Natural killer cell (primary cell): ENCODE data around the gene HBZ. TPM values are rescaled to one million over a fixed set of nuclear protein-coding genes. Genes with fewer than 3 reads are reported as not detected.
"Not testable (repeated sequence)": the region's sequence is repeated elsewhere in the genome, so short reads cannot be mapped to it uniquely, and the experiment has no call there.

ENCODE experiments used
- ATAC-seq, 3 donors: fragments of 150-1000 bp in 2 of 3; fragments of 200-7000 bp in 1 of 3; cut with Tn5 transposase; 1 replicate in 1 of 3; 2 replicates in 2 of 3; pipeline ENCODE4 v1.10.0; 2021; ENCODE audit warnings: mild to moderate bottlenecking in 2 of 3, moderate library complexity in 2 of 3
- DNase-seq, 2 donors: peaks; one replicate each; pipeline versions ENCODE4 v3.0.0 to v3.0.0-alpha.2; 2013 to 2021; ENCODE audit warnings: mixed read lengths in 1 of 2
- H3K27ac ChIP-seq: one replicate; pipeline ENCODE4 v1.5.1; 2013; ENCODE audit warnings: mild to moderate bottlenecking, low read length
- H3K27me3 ChIP-seq: one replicate; pipeline ENCODE4 v1.6.1; 2013; ENCODE audit warnings: low read length; ENCODE audit not compliant: control insufficient read depth, insufficient read depth
- H3K36me3 ChIP-seq: one replicate; pipeline ENCODE4 v1.6.1; 2013; ENCODE audit warnings: low read length; ENCODE audit not compliant: control insufficient read depth, insufficient read depth
- H3K4me1 ChIP-seq: one replicate; pipeline ENCODE4 v1.6.1; 2013; ENCODE audit warnings: low read length; ENCODE audit not compliant: control insufficient read depth, insufficient read depth
- H3K4me3 ChIP-seq: one replicate; pipeline ENCODE4 v1.5.1; 2013; ENCODE audit warnings: low read length
- H3K9me3 ChIP-seq: one replicate; pipeline ENCODE4 v1.6.1; 2013; ENCODE audit warnings: low read length; ENCODE audit not compliant: control insufficient read depth, insufficient read depth
- H3K27ac Mint-ChIP-seq, 2 donors: one replicate each; pipeline ENCODE4 v1.8.0; 2022; ENCODE audit warnings: mild to moderate bottlenecking in 2 of 2, mixed read lengths in 2 of 2, moderate library complexity in 1 of 2
- H3K27me3 Mint-ChIP-seq, 2 donors: one replicate each; pipeline ENCODE4 v1.8.0; 2022; ENCODE audit warnings: low read depth in 2 of 2, mixed read lengths in 2 of 2
- H3K36me3 Mint-ChIP-seq: one replicate; pipeline ENCODE4 v1.8.0; 2022; ENCODE audit warnings: mixed read lengths
- H3K4me1 Mint-ChIP-seq, 2 donors: one replicate each; pipeline ENCODE4 v1.8.0; 2022; ENCODE audit warnings: mixed read lengths in 2 of 2
- H3K4me3 Mint-ChIP-seq: one replicate; pipeline ENCODE4 v1.8.0; 2022; ENCODE audit warnings: mild to moderate bottlenecking, moderate library complexity, mixed read lengths
- H3K9me3 Mint-ChIP-seq, 2 donors: one replicate each; pipeline ENCODE4 v1.8.0; 2022; ENCODE audit warnings: mixed read lengths in 2 of 2
- CTCF ChIP-seq: fragments of 200-600 bp; IDR thresholded peaks from one replicate; pipeline ENCODE4 v1.8.0; 2022; ENCODE audit warnings: antibody characterized with exemption
- WGBS: methylation state at CpG from one replicate; pipeline ENCODE4 v1.1.7; 2013; ENCODE audit warnings: missing lambda C conversion rate; ENCODE audit not compliant: insufficient coverage; 5-methylcytosine and 5-hydroxymethylcytosine counted together
- intact Hi-C: fragments of 100-400 bp; cut with micrococcal nuclease; formaldehyde crosslinking; loops from one replicate; pipeline ENCODE4 v1.14.2; 2022
- total RNA-seq, 4 donors: library from RNA; stranded (reverse); fragments of 120-200 nt in 1 of 4; gene quantifications; one replicate each; pipeline versions ENCODE4 v1.2.3 to v1.2.4, GENCODE V29; 2013 to 2022

Gene HBZ
- total RNA-seq, 3 donors from 2014 or later (not counting 1 experiment from before 2014, with no cell fraction given) = not detected

DNA sequence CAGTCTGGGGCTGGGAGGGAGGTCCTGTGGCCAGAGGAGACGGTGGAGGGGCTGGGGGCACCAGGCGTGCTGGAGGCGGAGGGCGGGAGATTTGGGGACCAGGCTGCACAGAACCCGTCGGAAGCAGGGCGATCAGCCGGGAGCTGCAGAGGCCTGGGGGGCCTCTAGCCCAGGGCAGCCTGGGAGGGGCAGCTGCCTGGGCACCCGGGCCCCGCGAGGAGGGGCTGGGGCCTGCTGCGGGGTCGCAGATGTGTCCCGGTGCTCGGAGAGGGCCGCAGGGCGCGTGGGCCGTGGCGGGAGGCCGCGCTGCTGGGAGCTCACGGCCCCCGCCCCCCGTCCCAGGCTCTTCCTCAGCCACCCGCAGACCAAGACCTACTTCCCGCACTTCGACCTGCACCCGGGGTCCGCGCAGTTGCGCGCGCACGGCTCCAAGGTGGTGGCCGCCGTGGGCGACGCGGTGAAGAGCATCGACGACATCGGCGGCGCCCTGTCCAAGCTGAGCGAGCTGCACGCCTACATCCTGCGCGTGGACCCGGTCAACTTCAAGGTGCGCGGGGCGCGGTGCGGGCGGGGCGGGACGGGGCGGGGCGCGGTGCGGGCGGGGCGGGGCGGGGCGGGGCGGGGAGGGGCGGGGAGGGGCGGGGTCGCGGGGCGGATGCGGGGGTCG lies 1.2 kb downstream of the HBZ start:
- peaks cover 11% of the 10 kb centered on the region for H3K4me1 ChIP-seq
- DNase-seq, H3K27ac ChIP-seq, H3K9me3 ChIP-seq, H3K9me3 Mint-ChIP-seq, H3K36me3 Mint-ChIP-seq, intact Hi-C loops, H3K27ac Mint-ChIP-seq, H3K4me3 ChIP-seq, H3K27me3 ChIP-seq, H3K36me3 ChIP-seq, H3K4me3 Mint-ChIP-seq: not testable (repeated sequence)
- WGBS = no CpG with 5 or more reads among the region's 74 CpGs
- peaks cover 10% of the 10 kb centered on the region in 2 donors for H3K4me1 Mint-ChIP-seq
- peaks cover 0 to 19% of the 10 kb centered on the region in 2 donors for H3K27me3 Mint-ChIP-seq
- peak in 2 of 3 donors; percentile 56 to 61 for ATAC-seq

DNA sequence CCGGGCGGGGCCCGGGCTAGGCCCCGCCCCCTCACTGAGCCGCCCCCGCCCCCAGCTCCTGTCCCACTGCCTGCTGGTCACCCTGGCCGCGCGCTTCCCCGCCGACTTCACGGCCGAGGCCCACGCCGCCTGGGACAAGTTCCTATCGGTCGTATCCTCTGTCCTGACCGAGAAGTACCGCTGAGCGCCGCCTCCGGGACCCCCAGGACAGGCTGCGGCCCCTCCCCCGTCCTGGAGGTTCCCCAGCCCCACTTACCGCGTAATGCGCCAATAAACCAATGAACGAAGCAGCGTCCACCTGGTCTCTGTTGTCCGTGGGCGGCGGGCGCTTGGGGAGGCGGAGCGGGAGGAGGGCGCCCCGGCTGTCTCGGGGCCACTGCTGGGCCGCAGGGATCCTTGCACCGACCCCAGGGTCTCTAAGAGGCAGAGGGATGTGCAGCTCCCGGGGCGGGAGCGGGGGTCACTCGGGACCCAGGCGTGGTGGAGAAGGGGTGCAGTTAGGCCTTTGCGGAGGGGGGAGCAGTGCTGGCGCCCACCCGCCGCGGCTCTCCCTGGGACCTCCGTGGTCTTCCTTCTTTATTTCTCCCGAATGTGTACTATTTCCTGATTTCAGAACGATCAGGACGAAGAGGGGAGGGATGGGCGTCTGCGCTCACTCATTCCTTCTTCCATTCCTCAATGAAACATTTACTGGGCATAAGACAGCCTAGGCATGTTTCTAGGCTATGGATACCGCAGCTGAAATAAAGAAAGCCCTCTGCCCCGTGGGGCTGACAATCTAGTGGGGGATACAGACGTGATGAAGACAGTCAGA lies 2.0 kb downstream of the HBZ start:
- peaks cover 11% of the 10 kb centered on the region for H3K4me1 ChIP-seq
- H3K9me3 ChIP-seq = no peaks in the 10 kb centered on the region
- no peak overlapping the region for H3K27ac ChIP-seq
- peak overlapping the region; percentile 28 for H3K4me3 ChIP-seq
- Mint-ChIP-seq H3K36me3 (no peaks in the 10 kb centered on the region), H3K27me3 (peaks cover 6 to 22% of the 10 kb centered on the region in 2 donors), H3K4me1 (peaks cover 10% of the 10 kb centered on the region in 2 donors), H3K4me3 (peak overlapping the region; percentile 84), H3K9me3 (no peaks in the 10 kb centered on the region), H3K27ac (peak overlapping the region in 1 of 2 donors; percentile 27)
- intact Hi-C loops = no loop called here
- TF ChIP-seq CTCF = no peak
- peaks cover 8% of the 10 kb centered on the region for H3K27me3 ChIP-seq
- H3K36me3 ChIP-seq = no peaks in the 10 kb centered on the region
- DNase-seq (peak in 1 of 2 donors; percentile 26), ATAC-seq (peak in 2 of 3 donors; percentile 61 to 63)
- 2% methylated on average over 53 of the region's 59 CpGs for WGBS

- H3K27ac ChIP-seq = no peak overlapping the region
- peaks cover 11% of the 10 kb centered on the region for H3K4me1 ChIP-seq
- H3K36me3 ChIP-seq = no peaks in the 10 kb centered on the region
- peaks cover 8% of the 10 kb centered on the region for H3K27me3 ChIP-seq
- no peaks in the 10 kb centered on the region for H3K9me3 ChIP-seq
- H3K27me3 Mint-ChIP-seq = peaks cover 10 to 25% of the 10 kb centered on the region in 2 donors
- H3K9me3 Mint-ChIP-seq = no peaks in the 10 kb centered on the region
- DNase-seq (no peak), ATAC-seq (no peak)
- no peaks in the 10 kb centered on the region for H3K36me3 Mint-ChIP-seq
- 78% methylated on average over 7 of the region's 7 CpGs for WGBS
- peak overlapping the region in 1 of 2 donors; percentile 27 for H3K27ac Mint-ChIP-seq
- intact Hi-C loops = no loop called here
- no peak for TF ChIP-seq CTCF
- peak overlapping the region; percentile 84 for H3K4me3 Mint-ChIP-seq
- no peak overlapping the region for H3K4me3 ChIP-seq
- H3K4me1 Mint-ChIP-seq = peaks cover 10% of the 10 kb centered on the region in 2 donors
Observed at GRCh38 chr16:155031-155398, 2.6 kb downstream of the HBZ start.

GRCh38 chr16:159136-159849 lies 6.8 kb downstream of the HBZ start:
- Histone ChIP-seq H3K27me3 (peaks cover 10% of the 10 kb centered on the region), H3K27ac (no peak overlapping the region), H3K4me3 (no peak overlapping the region), H3K36me3 (no peaks in the 10 kb centered on the region), H3K4me1 (peaks cover 9% of the 10 kb centered on the region), H3K9me3 (no peaks in the 10 kb centered on the region)
- Mint-ChIP-seq H3K27ac (no peak overlapping the region), H3K4me1 (peaks cover 8% of the 10 kb centered on the region in 2 donors), H3K36me3 (no peaks in the 10 kb centered on the region), H3K9me3 (no peaks in the 10 kb centered on the region), H3K4me3 (no peak overlapping the region), H3K27me3 (peaks cover 10 to 28% of the 10 kb centered on the region in 2 donors)
- DNase-seq (no peak), ATAC-seq (no peak)
- WGBS = 57% methylated on average over 6 of the region's 6 CpGs
- intact Hi-C loops = no loop called here
- no peak for TF ChIP-seq CTCF

GRCh38 chr16:160242-160641 lies 7.8 kb downstream of the HBZ start:
- H3K36me3 Mint-ChIP-seq, intact Hi-C loops, H3K4me1 Mint-ChIP-seq, H3K4me1 ChIP-seq, H3K27ac ChIP-seq, H3K4me3 Mint-ChIP-seq, H3K27ac Mint-ChIP-seq, DNase-seq, H3K4me3 ChIP-seq, H3K9me3 Mint-ChIP-seq, ATAC-seq, H3K27me3 ChIP-seq, H3K36me3 ChIP-seq, H3K9me3 ChIP-seq: not testable (repeated sequence)
- 84% methylated on average over 16 of the region's 20 CpGs for WGBS
- H3K27me3 Mint-ChIP-seq = peaks cover 10 to 24% of the 10 kb centered on the region in 2 donors
